SHP77 treated with DMSO at 0.1 percent for 48 hours (cell line): ENCODE measurements around the gene POGLUT3.

Experiments
- DNase-seq: peaks from one replicate; lab custom pipeline; 2025; lab: John Stamatoyannopoulos, UW

The POGLUT3 gene

GRCh38 chr11:108500169-108500568 lies 2.0 kb upstream of the POGLUT3 start:
- DNase-seq = no peak

- DNase-seq = no peak
Measured at GRCh38 chr11:108498816-108499408, 728 bp upstream of the POGLUT3 start.

- DNase-seq = peak; percentile 63
Measured at GRCh38 chr11:108497317-108498045, 703 bp downstream of the POGLUT3 start.

- no peak for DNase-seq
Measured at GRCh38 chr11:108496643-108497256, 1.4 kb downstream of the POGLUT3 start.

- DNase-seq = no peak
Measured at GRCh38 chr11:108495326-108495725, 2.9 kb downstream of the POGLUT3 start.

GRCh38 chr11:108494182-108494581 lies 4.0 kb downstream of the POGLUT3 start:
- no peak for DNase-seq

- no peak for DNase-seq
Measured at GRCh38 chr11:108491936-108492335, 6.2 kb downstream of the POGLUT3 start.

- DNase-seq = no peak
Measured at GRCh38 chr11:108486828-108487227, 11.4 kb downstream of the POGLUT3 start.

GRCh38 chr11:108486331-108486730 lies 11.9 kb downstream of the POGLUT3 start:
- no peak for DNase-seq

GRCh38 chr11:108483163-108483562 lies 15.0 kb downstream of the POGLUT3 start:
- no peak for DNase-seq

- DNase-seq = no peak
Measured at GRCh38 chr11:108474664-108475463, 23.3 kb downstream of the POGLUT3 start.

GRCh38 chr11:108472681-108473080 lies 25.5 kb downstream of the POGLUT3 start:
- DNase-seq = no peak

GRCh38 chr11:108468478-108468864 lies 29.7 kb downstream of the POGLUT3 start:
- DNase-seq = no peak

GRCh38 chr11:108467091-108467823 lies 30.9 kb downstream of the POGLUT3 start, which contains the start of gene C11orf65:
Gene C11orf65 (minus strand): TSS chr11:108467529. CDS start chr11:108461559, 5,970 bp downstream.
- DNase-seq = peak; percentile 88

- DNase-seq = no peak
Measured at GRCh38 chr11:108466405-108466804, 31.8 kb downstream of the POGLUT3 start.

GRCh38 chr11:108453207-108453835 lies 44.9 kb downstream of the POGLUT3 start:
- no peak for DNase-seq
